ENCODE results near the gene PRLR. TPM values are rescaled to one million over a fixed set of nuclear protein-coding genes. Genes with fewer than 3 reads are reported as not detected.
"Not testable (repeated sequence)": the region's sequence is repeated elsewhere in the genome, so short reads cannot be mapped to it uniquely, and the experiment has no call there.

Gene PRLR
- total RNA-seq, 1 donor from 2014 or later = 1.6 TPM

GRCh38 chr5:35246900-35247647 is 16.8 kb upstream of the PRLR start:
- ATAC-seq (no peak), DNase-seq (no peak)
- Histone ChIP-seq H3K9me3 (no peaks in the 10 kb centered on the region), H3K27me3 (no peaks in the 10 kb centered on the region), H3K27ac (no peak overlapping the region), H3K4me1 (peaks cover 5% of the 10 kb centered on the region), H3K36me3 (no peaks in the 10 kb centered on the region), H3K4me3 (no peak overlapping the region)
- TF ChIP-seq CTCF (IDR thresholded peaks at IDR 0.05) = no peak
- intact Hi-C loops (cut with DNase I) = no loop called here

DNA sequence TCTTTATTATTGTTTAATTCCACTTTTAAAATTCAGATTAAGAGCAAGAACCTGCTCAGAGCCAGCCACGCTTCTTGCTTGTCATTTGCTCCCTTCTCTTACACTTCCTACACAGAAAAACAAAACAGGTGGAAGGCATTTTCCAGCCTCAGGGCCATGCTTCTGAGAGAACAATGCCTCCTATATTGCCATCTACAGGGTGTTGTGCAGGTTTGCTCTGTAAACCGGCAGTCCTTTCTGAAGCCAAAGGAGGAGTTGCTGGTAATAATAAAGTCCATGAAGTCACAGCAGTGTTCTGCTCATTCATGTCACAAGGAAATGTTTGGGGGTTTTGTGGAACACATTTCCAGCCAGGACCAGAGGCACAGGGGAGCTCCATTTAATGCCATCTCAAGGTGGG is 16.1 kb upstream of the PRLR start:
- Histone ChIP-seq H3K27ac (no peak overlapping the region), H3K36me3 (no peaks in the 10 kb centered on the region), H3K4me1 (peaks cover 5% of the 10 kb centered on the region), H3K4me3 (no peak overlapping the region), H3K27me3 (no peaks in the 10 kb centered on the region), H3K9me3 (no peaks in the 10 kb centered on the region)
- no peak for DNase-seq
- intact Hi-C loops (cut with DNase I) = no loop called here
- TF ChIP-seq CTCF (IDR thresholded peaks at IDR 0.05) = no peak
- ATAC-seq = no peak

GRCh38 chr5:35245371-35245770 is 15.1 kb upstream of the PRLR start:
- H3K4me1 ChIP-seq; H3K27ac ChIP-seq; H3K4me3 ChIP-seq; H3K27me3 ChIP-seq; H3K9me3 ChIP-seq; ATAC-seq; H3K36me3 ChIP-seq; intact Hi-C loops (cut with DNase I); DNase-seq: not testable (repeated sequence)

GRCh38 chr5:35244171-35244570 is 13.9 kb upstream of the PRLR start:
- no peak for TF ChIP-seq CTCF (IDR thresholded peaks at IDR 0.05)
- intact Hi-C loops (cut with DNase I) = no loop called here
- Histone ChIP-seq H3K9me3 (no peaks in the 10 kb centered on the region), H3K27me3 (no peaks in the 10 kb centered on the region), H3K36me3 (no peaks in the 10 kb centered on the region), H3K4me3 (no peak overlapping the region), H3K27ac (no peak overlapping the region), H3K4me1 (peaks cover 5% of the 10 kb centered on the region)
- ATAC-seq (no peak), DNase-seq (no peak)

DNA sequence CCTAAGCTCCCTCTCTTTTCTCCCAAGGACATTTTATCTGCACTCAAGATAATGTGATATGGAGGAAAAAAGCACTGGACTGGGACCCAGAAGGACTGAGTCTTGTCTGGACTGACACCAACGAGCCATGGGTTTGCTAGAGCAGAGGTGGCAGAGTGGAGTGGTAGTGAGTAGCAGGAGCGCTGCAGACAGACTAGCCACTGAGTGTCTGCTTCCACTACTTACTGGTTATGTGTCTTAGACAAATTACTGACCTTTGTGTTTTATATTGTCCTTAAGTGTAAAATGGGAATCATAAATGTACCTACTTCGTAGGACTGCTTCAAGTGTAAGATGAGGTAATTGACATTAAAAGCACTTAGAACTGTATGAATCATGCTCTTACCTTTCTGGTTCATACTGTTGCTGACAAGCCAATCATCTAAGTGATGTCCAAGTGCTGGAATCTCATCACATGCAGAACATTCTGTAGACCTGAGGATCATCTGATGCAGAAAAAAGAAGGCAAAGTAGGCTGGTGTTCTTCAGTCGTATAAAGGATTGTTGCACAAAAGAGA is 12.5 kb upstream of the PRLR start:
- no peaks in the 10 kb centered on the region for H3K27me3 ChIP-seq
- no peaks in the 10 kb centered on the region for H3K36me3 ChIP-seq
- H3K9me3 ChIP-seq = no peaks in the 10 kb centered on the region
- TF ChIP-seq CTCF (IDR thresholded peaks at IDR 0.05) = no peak
- DNase-seq (no peak), ATAC-seq (no peak)
- peaks cover 5% of the 10 kb centered on the region for H3K4me1 ChIP-seq
- H3K27ac ChIP-seq = no peak overlapping the region
- intact Hi-C loops (cut with DNase I) = no loop called here
- H3K4me3 ChIP-seq = no peak overlapping the region

- no peak overlapping the region for H3K27ac ChIP-seq
- DNase-seq (no peak), ATAC-seq (no peak)
- no peaks in the 10 kb centered on the region for H3K4me1 ChIP-seq
- H3K27me3 ChIP-seq = no peaks in the 10 kb centered on the region
- intact Hi-C loops (cut with DNase I) = no loop called here
- no peak for TF ChIP-seq CTCF (IDR thresholded peaks at IDR 0.05)
- no peaks in the 10 kb centered on the region for H3K36me3 ChIP-seq
- no peaks in the 10 kb centered on the region for H3K9me3 ChIP-seq
- no peak overlapping the region for H3K4me3 ChIP-seq
Observed at GRCh38 chr5:35240892-35241291, 10.6 kb upstream of the PRLR start.
